NCI-H2196 (cell line): ENCODE measurements around the gene FRMD4B.

Experiments used
- DNase-seq: peaks from one replicate; lab custom pipeline; 2025; ENCODE audit not compliant: unreplicated experiment; lab: John Stamatoyannopoulos, UW

FRMD4B gene

GRCh38 chr3:69180869-69181591 is 204.9 kb downstream of the FRMD4B start:
- no peak for DNase-seq

- no peak for DNase-seq
Observed at GRCh38 chr3:69179740-69180372, 206.0 kb downstream of the FRMD4B start.

DNA sequence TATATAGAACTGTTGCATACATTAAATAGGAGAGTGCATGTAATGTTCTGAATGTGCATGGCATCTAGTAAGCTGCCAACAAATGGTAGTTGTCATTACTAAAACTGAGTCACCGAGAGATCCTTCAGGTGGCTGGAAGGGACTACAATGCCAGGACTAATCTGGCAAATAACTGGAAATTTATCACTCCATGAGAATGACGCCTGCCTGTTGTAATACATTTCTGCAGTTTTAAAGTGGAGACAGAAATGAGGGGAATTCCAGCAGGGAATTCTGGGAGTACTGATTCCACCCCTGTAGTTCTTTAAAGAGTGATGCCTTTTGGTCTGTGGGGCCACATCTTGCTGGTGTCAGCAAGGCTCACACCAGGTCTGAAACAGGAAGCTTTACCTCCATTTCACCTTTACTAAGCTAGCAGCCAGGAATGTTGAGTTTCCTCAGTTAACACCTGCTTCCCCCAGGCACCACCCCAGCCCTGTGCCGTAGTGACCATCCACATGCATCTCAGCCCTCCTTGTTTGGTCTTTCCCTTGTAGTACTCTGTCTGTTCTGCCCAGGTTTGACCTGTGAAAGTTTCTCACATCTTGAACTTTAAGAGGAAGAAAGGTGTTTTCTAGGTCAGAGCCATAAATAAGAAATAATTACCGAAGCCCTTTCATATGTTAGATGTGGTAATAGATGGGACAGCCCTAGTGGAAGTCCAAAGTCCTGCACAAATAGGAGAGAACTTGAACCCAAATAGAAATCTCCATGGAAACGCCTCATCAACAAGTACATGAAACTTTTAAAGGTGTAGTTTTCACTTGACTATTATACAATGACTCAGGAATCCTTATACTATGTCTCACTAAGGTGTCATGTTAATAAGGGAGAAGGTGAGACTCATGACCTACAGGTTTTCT is 206.8 kb downstream of the FRMD4B start:
- no peak for DNase-seq

- DNase-seq, result no peak
Observed at GRCh38 chr3:69178082-69178481, 207.8 kb downstream of the FRMD4B start.

DNA sequence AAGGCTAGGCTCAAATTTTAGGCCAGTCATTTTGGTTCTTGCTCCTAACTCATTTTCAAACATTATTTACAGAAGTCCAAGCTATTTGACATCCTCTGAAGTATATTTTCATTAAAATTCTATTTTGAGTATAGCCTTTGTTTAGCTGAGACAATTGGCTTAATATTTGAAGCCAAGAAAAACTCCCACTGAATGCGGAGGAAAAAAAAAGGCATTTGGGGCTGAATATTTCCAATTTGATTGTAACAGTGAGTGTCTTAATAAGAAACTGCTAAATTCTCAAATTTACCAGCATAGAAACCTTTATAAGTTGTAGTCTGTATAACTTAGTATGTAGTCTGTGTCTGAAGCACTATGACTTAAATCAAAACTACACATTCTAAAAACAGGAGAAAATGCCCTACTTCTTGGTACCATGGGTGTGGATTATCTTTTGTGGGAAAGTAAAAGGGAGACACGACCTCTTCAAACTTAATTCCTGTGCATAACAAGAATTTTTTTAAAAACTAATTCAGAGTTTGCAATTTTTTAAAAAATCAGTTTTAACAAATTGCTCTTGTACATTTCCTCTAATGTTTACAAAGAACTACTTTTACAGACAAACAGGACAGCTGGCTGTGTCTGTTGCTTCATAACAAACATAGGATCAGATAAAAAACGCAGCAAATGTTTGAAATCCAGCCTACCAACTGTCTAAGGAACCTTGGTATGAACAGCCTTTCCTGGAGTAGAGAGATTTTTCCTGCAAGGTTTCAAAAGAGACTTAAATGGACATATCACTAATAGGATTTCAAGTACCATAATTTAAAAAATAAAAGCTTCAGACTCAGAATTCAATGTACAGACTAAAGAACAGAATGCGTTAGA is 210.8 kb downstream of the FRMD4B start:
- DNase-seq, result no peak

DNA sequence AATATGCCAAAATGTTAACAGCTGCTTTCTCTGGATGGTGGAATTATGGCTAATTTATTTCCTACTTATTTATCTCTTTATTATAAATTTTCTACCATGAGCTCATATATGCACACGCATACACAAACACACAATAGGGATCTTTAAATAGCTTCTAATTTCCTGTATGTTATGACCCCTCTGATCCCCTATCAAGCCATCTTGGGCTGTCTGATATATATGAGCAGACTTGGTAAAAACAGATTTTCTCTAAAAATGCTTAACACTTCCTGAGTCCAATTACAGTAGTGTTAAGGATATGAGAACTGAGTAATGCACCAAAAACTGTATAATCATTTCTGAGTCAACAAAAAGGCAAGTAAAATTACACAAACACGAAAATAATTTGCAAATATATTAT is 211.4 kb downstream of the FRMD4B start:
- DNase-seq, result no peak

DNA sequence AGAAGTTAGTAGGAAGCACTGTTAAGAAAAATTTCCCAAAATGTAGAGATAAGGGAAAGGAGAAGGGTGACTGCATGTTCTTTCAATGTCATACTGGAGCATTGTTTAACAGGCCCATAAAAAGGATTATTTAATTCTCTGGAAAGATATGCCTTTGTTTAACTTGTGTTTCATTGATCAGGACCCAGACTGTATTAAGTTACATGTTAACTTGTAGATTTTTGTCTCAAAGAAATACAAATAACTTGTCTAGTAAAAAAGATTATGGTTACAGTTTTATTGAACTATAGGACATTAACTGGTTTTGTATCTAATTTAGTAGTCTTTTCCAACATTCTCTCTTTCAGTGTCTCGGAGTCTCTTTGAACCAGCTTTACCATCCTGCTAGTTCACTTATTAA is 213.8 kb downstream of the FRMD4B start:
- no peak for DNase-seq

DNA sequence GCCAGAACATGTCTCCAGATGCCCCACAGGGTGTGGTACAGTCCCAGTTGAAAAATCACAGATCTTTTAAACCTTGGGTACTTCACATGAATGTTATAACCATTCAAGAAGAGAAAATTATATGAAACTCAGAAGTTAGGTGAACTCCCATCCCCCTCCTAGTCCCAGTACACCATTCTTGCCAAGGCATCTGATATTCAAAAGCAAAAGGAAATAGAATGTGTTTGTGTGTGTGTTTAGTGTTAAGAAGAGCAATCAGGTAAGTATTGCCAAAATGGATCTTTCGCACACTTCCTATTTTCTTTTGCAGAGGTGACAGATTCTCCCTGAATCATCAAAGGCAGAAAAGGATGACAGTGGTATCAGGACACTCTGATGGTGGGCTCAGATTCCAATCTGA is 219.4 kb downstream of the FRMD4B start:
- DNase-seq, result no peak

DNA sequence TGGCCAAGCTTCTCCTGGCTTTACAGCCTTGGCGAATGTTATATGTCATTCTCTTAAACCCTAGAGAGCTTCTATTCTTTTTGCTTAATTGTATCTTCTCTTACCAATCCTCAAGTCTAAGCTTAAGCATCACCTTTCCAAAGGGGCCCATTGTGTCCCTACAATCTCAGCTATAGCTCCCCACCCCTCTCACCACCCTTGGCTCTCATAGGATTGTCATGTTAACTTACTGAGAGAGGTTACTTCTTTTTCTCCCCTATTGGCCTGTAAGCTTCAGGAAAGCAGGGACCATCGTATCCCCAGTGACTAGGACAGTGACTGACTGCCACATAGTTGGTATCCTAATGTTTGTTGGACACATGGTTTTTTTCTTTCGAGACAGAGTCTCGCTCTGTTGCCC is 220.1 kb downstream of the FRMD4B start:
- no peak for DNase-seq

GRCh38 chr3:69164296-69164695 is 221.6 kb downstream of the FRMD4B start:
- no peak for DNase-seq

- no peak for DNase-seq
Observed at GRCh38 chr3:69162308-69162980, 223.4 kb downstream of the FRMD4B start.

DNA sequence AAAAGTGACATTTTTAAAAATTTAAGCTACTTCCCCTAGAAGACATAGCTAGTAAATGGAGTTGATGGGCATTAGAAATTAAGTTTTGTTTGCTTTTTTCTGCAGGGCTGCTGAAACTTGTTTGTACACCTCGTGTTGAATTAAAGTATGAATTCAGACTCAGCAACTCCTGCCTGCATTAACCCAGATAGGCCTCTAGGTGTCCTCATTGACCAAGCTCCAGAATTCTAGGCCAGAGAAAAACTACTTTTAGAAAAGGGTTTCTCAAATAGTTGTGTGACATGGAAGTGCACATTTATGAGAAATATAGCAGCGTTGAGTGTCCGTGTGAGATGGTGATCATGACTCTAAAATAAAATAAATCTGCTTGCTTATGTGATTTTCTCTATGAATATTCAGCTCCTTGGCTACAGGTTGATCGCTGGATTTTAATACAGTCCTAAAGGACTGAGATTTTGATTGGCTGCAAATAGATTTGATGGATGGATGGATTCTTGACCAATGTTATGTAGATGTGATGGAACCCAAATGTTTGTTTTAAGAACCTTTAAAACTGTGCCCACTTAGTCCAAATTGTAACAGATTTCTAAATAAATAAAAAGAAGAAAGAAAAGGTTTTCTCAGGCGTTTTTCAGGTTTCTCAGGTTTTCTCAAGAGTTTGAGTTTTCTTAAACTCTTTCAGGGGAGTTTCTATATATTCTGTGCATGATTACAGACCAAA is 224.1 kb downstream of the FRMD4B start:
- peak; percentile 5 for DNase-seq

DNA sequence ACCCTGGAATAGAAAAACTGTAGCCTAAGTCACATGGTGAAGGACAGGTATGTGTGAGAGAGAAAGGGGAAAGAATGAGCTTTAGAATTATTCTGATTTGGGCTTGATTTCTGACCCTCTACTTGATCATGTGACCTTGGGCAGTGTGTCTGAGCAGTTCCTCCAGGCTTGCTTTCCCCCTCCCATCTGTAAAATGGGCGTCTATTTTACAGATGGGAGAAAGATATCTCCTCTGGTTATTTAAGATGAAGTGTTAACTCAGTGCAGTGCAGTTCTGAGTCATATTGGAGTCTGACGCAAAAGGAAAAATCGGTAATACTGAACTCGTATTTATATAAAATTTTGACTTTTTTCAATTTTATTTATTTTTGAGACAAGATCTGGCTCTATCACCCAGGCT is 225.4 kb downstream of the FRMD4B start:
- DNase-seq, result no peak

GRCh38 chr3:69160107-69160506 is 225.8 kb downstream of the FRMD4B start:
- no peak for DNase-seq

DNA sequence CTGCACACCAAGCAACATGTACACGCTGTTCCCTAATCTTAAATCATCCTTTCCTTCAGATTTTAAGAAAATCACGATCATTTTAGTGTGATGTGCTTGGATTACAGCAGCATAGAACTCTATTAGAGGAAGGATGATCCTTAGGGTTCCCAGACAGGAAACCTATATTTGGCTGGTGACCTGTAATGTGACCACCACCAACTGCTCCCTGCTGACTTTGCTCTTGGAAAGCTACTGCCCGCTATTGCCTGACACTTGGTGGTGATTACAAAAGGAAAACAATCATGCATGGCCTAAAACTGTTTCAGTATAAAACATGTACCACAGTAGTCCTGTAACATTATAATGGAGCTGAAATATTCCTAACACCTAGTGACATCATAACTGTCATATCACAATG is 236.3 kb downstream of the FRMD4B start:
- DNase-seq, result no peak

- DNase-seq, result no peak
Observed at GRCh38 chr3:69145688-69146087, 240.2 kb downstream of the FRMD4B start.

DNA sequence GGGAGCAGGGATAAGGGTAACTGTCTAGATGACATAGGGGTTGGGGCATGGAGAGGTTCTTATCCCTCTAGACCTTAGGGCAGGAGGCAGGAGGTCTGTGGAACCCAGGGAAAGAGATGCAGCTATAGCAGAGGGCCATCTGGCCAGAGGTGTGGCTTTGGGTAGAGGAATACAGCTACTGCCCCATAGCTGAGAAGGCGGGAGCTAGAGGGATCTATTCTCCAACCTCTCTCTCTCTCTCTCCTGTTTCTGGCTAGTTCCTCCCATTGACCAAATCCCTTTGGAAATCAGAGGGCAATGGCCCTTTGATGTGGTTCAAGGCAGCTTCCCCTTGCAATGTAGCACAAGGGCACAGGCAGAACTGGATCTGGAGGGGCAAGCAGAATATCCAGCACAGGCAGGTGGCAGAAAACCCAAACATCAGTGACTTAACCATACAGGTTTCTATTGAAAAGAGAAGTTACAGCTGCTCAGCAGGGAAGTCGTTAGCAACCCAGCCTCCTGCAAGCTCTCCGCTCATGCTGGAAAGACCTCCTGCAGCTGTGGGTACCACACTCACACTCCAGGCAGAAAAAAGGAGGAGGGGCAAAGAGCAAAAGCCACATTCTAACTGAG is 241.2 kb downstream of the FRMD4B start:
- DNase-seq, result no peak

DNA sequence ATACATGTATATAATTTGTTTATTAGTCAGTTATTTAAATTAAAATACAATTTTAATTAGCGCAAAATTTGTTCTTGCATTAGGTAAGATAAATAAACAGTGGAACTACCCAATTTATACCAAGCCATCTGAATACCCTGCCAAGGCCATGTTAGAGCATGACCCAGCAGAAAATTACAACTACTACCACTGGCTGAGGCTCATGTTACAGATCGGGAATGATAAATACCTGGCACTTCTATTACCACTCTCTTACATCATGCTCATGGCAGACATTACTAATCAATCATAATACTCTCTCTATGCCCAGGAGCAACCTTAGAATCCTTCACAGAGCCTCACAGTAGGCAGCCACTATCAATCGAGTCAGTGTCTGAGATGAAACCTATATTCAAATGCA is 242.3 kb downstream of the FRMD4B start:
- no peak for DNase-seq

GRCh38 chr3:69142797-69143454 is 243.0 kb downstream of the FRMD4B start:
- DNase-seq, result no peak
